Activated CD4-positive, alpha-beta T cell treated with anti-CD3 and anti-CD28 coated beads, Interleukin-2, amount 10 ng/mL, durations not matched to agents 24 days and 14 days (primary cell): ENCODE data around the gene SEMA7A. TPM values are rescaled to one million over a fixed set of nuclear protein-coding genes. Genes with fewer than 3 reads are reported as not detected.

Experiments used
- DNase-seq: peaks from one replicate; pipeline ENCODE4 v3.0.0; 2022
- H3K27ac Mint-ChIP-seq: one replicate; pipeline ENCODE4 v1.8.0; 2022; ENCODE audit warnings: mild to moderate bottlenecking, mixed read lengths
- H3K27me3 Mint-ChIP-seq: one replicate; pipeline ENCODE4 v1.8.0; 2022; ENCODE audit warnings: mixed read lengths
- H3K36me3 Mint-ChIP-seq: one replicate; pipeline ENCODE4 v1.8.0; 2022; ENCODE audit warnings: low read depth, mild to moderate bottlenecking, mixed read lengths
- H3K4me1 Mint-ChIP-seq: one replicate; pipeline ENCODE4 v1.8.0; 2021; ENCODE audit warnings: mixed read lengths
- H3K4me3 Mint-ChIP-seq: one replicate; pipeline ENCODE4 v1.8.0; 2022; ENCODE audit warnings: mild to moderate bottlenecking, moderate library complexity, mixed read lengths
- H3K9me3 Mint-ChIP-seq: one replicate; pipeline ENCODE4 v1.8.0; 2021; ENCODE audit warnings: mixed read lengths
- intact Hi-C: fragments of 100-400 bp; cut with micrococcal nuclease; formaldehyde crosslinking; loops from one replicate; pipeline ENCODE4 v1.15.1; 2023
- total RNA-seq: library from RNA; stranded (reverse); gene quantifications from 2 replicates; pipeline ENCODE4 v1.2.3, GENCODE V29; 2022

The SEMA7A gene
- total RNA-seq, 1 donor from 2014 or later, result 89.6 TPM

DNA sequence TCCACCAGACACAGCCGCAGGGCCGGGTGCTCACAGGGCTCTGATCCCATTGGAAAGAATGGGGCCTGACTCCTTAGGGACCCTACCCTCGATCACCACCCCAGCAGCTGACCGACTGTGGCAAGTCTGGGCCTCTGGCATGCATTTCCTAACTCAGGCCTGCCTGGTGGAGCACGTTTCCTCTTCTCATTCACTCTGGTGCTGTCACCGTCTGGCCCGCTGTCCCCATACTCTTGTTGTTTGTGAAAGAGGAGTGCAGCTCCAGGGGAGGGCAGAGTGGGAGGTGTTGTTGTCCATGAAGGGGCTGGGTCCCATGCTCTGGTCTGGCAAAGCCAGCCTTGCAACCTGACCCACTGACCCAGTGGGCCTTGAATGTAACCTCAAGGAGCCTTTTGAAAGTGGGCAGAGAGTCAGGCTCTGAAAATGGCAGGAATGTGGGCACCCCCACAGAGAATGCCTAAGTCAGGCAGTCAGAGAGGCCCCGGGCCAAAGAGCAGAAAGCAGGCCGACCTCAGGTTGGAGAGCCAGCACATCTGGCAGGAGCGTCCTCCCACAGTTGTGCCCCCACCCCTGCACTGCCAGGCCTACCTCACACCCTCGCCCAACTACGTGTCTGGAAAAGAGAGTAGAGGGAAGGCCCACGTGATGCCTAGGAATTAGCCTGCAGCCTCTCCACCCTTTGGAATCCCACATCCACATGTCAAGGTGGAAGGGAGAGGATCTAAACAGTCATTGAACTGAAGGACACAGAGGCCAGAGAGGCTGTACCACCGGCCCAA is 10.9 kb downstream of the SEMA7A start:
- H3K4me3 Mint-ChIP-seq, result no peak overlapping the region
- no peak for DNase-seq
- intact Hi-C loops, result no loop called here
- no peaks in the 10 kb centered on the region for H3K9me3 Mint-ChIP-seq
- no peaks in the 10 kb centered on the region for H3K27me3 Mint-ChIP-seq
- H3K27ac Mint-ChIP-seq, result peak overlapping the region; percentile 20
- peaks cover 51% of the 10 kb centered on the region for H3K36me3 Mint-ChIP-seq
- peaks cover 50% of the 10 kb centered on the region for H3K4me1 Mint-ChIP-seq

GRCh38 chr15:74422265-74422651 is 11.5 kb downstream of the SEMA7A start:
- Mint-ChIP-seq H3K27me3 (no peaks in the 10 kb centered on the region), H3K4me1 (peaks cover 46% of the 10 kb centered on the region), H3K27ac (no peak overlapping the region), H3K36me3 (peaks cover 53% of the 10 kb centered on the region), H3K9me3 (no peaks in the 10 kb centered on the region), H3K4me3 (no peak overlapping the region)
- no peak for DNase-seq
- intact Hi-C loops, result no loop called here

DNA sequence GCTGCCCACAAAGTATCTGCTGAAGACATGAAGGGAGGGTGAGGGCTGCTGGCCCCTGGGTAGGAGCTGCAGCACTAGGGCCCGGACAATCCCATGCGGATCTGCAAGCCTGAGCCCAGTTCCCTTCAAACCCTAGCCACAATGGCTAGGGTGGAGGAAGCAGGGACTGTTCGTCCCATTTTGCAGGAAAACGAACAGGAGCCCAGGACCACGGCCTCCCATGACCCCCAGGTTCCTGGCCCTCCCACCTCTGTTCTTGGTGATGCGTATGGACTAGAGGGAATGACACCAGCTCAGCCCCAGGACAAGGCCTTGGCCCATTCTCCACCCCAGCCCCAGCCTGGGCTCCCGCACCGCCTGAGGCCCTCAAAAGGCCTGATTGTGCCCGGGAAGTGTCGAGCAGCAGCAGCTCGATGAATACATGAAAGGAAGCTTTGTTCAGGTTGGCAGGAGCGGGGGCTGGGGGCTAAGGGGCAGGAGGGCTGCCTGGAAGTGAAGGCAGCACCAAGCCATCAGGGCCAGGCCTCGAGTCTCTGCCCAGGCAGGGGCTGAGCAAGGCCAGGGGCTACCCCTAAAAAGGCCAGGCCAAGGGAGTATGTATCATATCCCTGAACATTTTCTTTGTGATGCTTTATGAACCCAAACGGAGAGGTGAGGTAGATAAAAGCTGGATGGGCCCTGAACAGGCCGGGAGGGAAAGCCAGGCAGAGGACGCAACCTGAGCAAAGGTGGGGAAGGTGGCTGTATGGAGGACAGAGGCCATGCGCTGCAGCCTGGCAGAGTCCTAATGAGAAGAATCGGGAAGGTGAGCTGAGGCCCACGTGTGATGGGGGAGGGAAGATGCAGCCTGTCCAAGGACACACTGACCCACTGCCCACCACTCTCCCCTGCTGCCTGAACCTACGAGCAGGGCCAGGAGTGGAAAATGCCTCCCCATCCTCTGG is 12.2 kb downstream of the SEMA7A start:
- no peaks in the 10 kb centered on the region for H3K27me3 Mint-ChIP-seq
- H3K9me3 Mint-ChIP-seq, result no peaks in the 10 kb centered on the region
- no peak overlapping the region for H3K4me3 Mint-ChIP-seq
- peak overlapping the region; percentile 32 for H3K27ac Mint-ChIP-seq
- DNase-seq, result no peak
- intact Hi-C loops, result no loop called here
- H3K36me3 Mint-ChIP-seq, result peaks cover 54% of the 10 kb centered on the region
- H3K4me1 Mint-ChIP-seq, result peaks cover 45% of the 10 kb centered on the region

GRCh38 chr15:74420193-74420905 is 13.4 kb downstream of the SEMA7A start:
- Mint-ChIP-seq H3K4me1 (peaks cover 47% of the 10 kb centered on the region), H3K9me3 (no peaks in the 10 kb centered on the region), H3K36me3 (peaks cover 56% of the 10 kb centered on the region), H3K27ac (peak overlapping the region; percentile 39), H3K27me3 (no peaks in the 10 kb centered on the region), H3K4me3 (no peak overlapping the region)
- DNase-seq, result no peak
- intact Hi-C loops, result no loop called here

DNA sequence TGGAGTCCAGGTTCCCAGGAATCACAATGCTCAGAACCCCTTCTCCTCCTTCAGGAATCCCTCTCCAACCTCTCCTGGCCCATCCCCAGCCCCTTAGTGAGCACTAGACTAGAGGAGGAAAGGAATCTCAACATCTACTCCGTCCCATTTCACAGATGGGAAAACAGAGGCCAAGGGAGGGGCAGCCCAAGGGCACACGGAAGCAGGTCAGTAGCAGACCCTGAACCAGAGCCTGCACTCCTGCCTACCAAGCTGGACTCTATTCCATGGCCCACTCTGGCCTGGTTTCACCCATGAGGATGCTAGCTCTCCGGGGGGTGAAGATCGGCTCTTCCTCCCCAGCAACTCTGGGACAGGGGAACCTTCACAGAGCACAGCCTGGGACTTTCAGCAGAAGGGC is 14.3 kb downstream of the SEMA7A start:
- no peaks in the 10 kb centered on the region for H3K9me3 Mint-ChIP-seq
- no peaks in the 10 kb centered on the region for H3K27me3 Mint-ChIP-seq
- intact Hi-C loops, result no loop called here
- peak overlapping the region; percentile 29 for H3K27ac Mint-ChIP-seq
- peaks cover 58% of the 10 kb centered on the region for H3K36me3 Mint-ChIP-seq
- DNase-seq, result no peak
- H3K4me3 Mint-ChIP-seq, result no peak overlapping the region
- peaks cover 45% of the 10 kb centered on the region for H3K4me1 Mint-ChIP-seq

- H3K4me1 Mint-ChIP-seq, result peaks cover 43% of the 10 kb centered on the region
- no peak for DNase-seq
- intact Hi-C loops, result no loop called here
- H3K36me3 Mint-ChIP-seq, result peaks cover 58% of the 10 kb centered on the region
- no peak overlapping the region for H3K4me3 Mint-ChIP-seq
- H3K27ac Mint-ChIP-seq, result peak overlapping the region; percentile 59
- H3K9me3 Mint-ChIP-seq, result no peaks in the 10 kb centered on the region
- no peaks in the 10 kb centered on the region for H3K27me3 Mint-ChIP-seq
Observed at GRCh38 chr15:74418575-74419338, 15.0 kb downstream of the SEMA7A start.

- no peak overlapping the region for H3K4me3 Mint-ChIP-seq
- no peaks in the 10 kb centered on the region for H3K9me3 Mint-ChIP-seq
- H3K27ac Mint-ChIP-seq, result no peak overlapping the region
- intact Hi-C loops, result no loop called here
- peaks cover 59% of the 10 kb centered on the region for H3K36me3 Mint-ChIP-seq
- H3K4me1 Mint-ChIP-seq, result peaks cover 36% of the 10 kb centered on the region
- H3K27me3 Mint-ChIP-seq, result no peaks in the 10 kb centered on the region
- no peak for DNase-seq
Observed at GRCh38 chr15:74417670-74418069, 16.1 kb downstream of the SEMA7A start.

DNA sequence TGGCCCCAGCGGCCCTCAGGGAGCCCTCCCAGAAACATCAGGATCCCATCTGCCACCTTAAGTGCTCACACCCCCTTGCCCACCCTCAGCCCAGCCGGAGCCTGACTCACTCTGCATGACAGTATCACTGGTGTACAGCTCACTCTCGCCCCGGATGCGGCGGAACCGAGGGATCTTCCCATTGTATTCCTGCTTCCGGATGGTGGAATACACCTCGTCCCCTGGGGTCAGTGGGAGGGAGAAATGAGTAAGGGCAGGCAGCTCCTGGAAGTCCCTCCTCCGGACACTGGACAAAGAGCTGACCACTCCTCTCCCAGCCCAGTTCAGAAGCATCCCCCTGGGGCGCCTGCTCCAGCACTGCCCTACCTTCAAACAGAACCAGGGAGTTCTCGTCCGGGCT is 16.5 kb downstream of the SEMA7A start:
- no peaks in the 10 kb centered on the region for H3K27me3 Mint-ChIP-seq
- no peak overlapping the region for H3K27ac Mint-ChIP-seq
- intact Hi-C loops, result no loop called here
- no peak overlapping the region for H3K4me3 Mint-ChIP-seq
- peaks cover 36% of the 10 kb centered on the region for H3K4me1 Mint-ChIP-seq
- peaks cover 60% of the 10 kb centered on the region for H3K36me3 Mint-ChIP-seq
- no peaks in the 10 kb centered on the region for H3K9me3 Mint-ChIP-seq
- no peak for DNase-seq

GRCh38 chr15:74415966-74416916 is 17.5 kb downstream of the SEMA7A start:
- peaks cover 36% of the 10 kb centered on the region for H3K4me1 Mint-ChIP-seq
- DNase-seq, result no peak
- H3K9me3 Mint-ChIP-seq, result no peaks in the 10 kb centered on the region
- no peaks in the 10 kb centered on the region for H3K27me3 Mint-ChIP-seq
- H3K36me3 Mint-ChIP-seq, result peaks cover 63% of the 10 kb centered on the region
- intact Hi-C loops, result no loop called here
- H3K4me3 Mint-ChIP-seq, result peak overlapping the region; percentile 2
- H3K27ac Mint-ChIP-seq, result peak overlapping the region; percentile 21

DNA sequence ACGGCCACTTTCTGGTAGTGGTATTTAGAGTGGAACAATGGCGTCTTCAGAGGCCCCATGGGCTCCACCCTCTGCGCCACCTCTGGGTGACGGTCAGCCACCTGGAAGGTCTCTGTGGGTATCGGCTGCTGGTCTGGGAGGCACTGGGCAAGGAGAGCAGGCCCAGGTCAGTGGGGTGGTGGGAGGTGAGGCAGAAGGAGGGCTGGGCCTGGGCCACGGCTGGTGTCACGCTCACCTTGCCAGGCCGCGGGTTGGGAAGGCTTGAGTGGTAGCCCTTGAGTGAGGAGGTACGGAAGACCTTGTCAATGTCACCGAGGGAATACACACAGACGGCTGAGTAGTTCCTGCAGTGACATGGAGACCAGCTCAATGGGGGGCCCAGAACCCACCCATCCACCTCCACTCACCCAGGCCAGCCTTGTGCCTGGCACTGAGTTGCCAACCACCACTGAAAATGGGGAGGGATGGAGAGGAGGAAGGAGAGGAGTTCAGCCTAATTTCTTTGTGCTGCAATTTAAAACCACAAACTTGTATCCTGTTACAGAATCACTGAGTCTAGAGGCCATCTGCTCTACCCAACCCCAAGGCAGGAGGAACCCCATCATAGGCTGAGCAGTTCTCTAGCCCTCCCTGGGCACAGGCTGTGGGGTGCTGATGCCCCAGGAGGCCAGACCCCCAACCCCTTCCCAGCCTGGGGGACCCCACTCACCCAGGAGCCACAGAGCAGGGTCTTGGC is 19.0 kb downstream of the SEMA7A start:
- Mint-ChIP-seq H3K9me3 (no peaks in the 10 kb centered on the region), H3K4me3 (no peak overlapping the region), H3K27me3 (no peaks in the 10 kb centered on the region), H3K36me3 (peaks cover 70% of the 10 kb centered on the region), H3K4me1 (peaks cover 25% of the 10 kb centered on the region), H3K27ac (no peak overlapping the region)
- DNase-seq, result no peak
- intact Hi-C loops, result no loop called here

DNA sequence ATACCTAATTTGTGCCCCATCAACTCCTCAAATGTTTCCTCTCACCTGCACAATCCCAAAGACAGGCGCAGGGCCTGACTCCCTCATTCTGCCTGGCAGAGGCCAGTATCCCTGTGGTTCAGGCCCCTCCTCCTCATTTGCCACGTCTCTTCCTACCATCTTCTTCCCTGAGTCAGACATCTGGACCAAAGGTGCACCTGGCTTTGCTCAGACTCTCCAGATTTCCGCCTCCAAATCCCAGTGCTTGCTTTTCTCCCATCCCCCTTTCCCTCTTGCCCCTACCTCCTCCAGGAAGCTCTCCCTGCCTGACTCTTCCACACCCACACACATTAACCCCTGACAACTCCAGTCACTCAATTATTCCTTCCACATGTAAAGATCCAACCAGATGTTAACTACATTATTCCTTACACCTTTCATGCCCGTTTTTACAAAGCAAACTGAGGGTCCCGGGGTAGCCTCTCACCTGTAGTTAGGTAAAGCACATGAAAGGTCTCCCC is 19.6 kb downstream of the SEMA7A start:
- peak overlapping the region; percentile 38 for H3K27ac Mint-ChIP-seq
- no peaks in the 10 kb centered on the region for H3K27me3 Mint-ChIP-seq
- peaks cover 70% of the 10 kb centered on the region for H3K36me3 Mint-ChIP-seq
- DNase-seq, result no peak
- intact Hi-C loops, result no loop called here
- H3K9me3 Mint-ChIP-seq, result no peaks in the 10 kb centered on the region
- H3K4me3 Mint-ChIP-seq, result no peak overlapping the region
- H3K4me1 Mint-ChIP-seq, result peaks cover 23% of the 10 kb centered on the region
